GF-D8 (cell line): ENCODE measurements around the gene COL16A1.

Source experiments
- DNase-seq: peaks from one replicate; lab custom pipeline; 2025; lab: John Stamatoyannopoulos, UW

The COL16A1 gene

GRCh38 chr1:31687601-31688000, 16.2 kb downstream of the COL16A1 start:
- no peak for DNase-seq

GRCh38 chr1:31685795-31686194, 18.0 kb downstream of the COL16A1 start:
- no peak for DNase-seq

- no peak for DNase-seq
These were observed 19.8 kb downstream of the COL16A1 start for GRCh38 chr1:31683997-31684396.

- no peak for DNase-seq
These were observed 22.4 kb downstream of the COL16A1 start for GRCh38 chr1:31681415-31681814.

- DNase-seq, result no peak
These were observed 24.1 kb downstream of the COL16A1 start for GRCh38 chr1:31679676-31680230.

GRCh38 chr1:31679091-31679490, 24.7 kb downstream of the COL16A1 start:
- DNase-seq, result no peak

GRCh38 chr1:31678681-31679080, 25.1 kb downstream of the COL16A1 start:
- no peak for DNase-seq

- DNase-seq, result no peak
These were observed 25.9 kb downstream of the COL16A1 start for GRCh38 chr1:31677949-31678348.

GRCh38 chr1:31677401-31677800, 26.4 kb downstream of the COL16A1 start:
- DNase-seq, result no peak

GRCh38 chr1:31675756-31676155, 28.1 kb downstream of the COL16A1 start:
- DNase-seq, result no peak

- DNase-seq, result no peak
These were observed 28.7 kb downstream of the COL16A1 start for GRCh38 chr1:31675161-31675560.

GRCh38 chr1:31674626-31675025, 29.2 kb downstream of the COL16A1 start:
- DNase-seq, result no peak

GRCh38 chr1:31673433-31673832, 30.4 kb downstream of the COL16A1 start:
- no peak for DNase-seq

GRCh38 chr1:31672986-31673385, 30.8 kb downstream of the COL16A1 start:
- DNase-seq, result no peak

- DNase-seq, result no peak
These were observed 32.1 kb downstream of the COL16A1 start for GRCh38 chr1:31671561-31672201.

- DNase-seq, result no peak
These were observed 32.7 kb downstream of the COL16A1 start for GRCh38 chr1:31671147-31671546.

GRCh38 chr1:31670593-31670964, 33.2 kb downstream of the COL16A1 start:
- DNase-seq, result no peak

GRCh38 chr1:31669786-31670592, 33.8 kb downstream of the COL16A1 start:
- no peak for DNase-seq

- no peak for DNase-seq
These were observed 34.4 kb downstream of the COL16A1 start for GRCh38 chr1:31669433-31669785.

GRCh38 chr1:31668303-31668883, 35.4 kb downstream of the COL16A1 start:
- no peak for DNase-seq

GRCh38 chr1:31667065-31667785, 36.6 kb downstream of the COL16A1 start:
- DNase-seq, result no peak

- no peak for DNase-seq
These were observed 37.4 kb downstream of the COL16A1 start for GRCh38 chr1:31666263-31666963.
